ENCODE measurements around the gene JAZF1.

The JAZF1 gene

GRCh38 chr7:27781188-27781587, 399.4 kb downstream of the JAZF1 start:
- FAIRE-seq (no peak), DNase-seq (ENCODE audit: low spot score) (no peak)
